Vagina (tissue), 2 donors: ENCODE measurements around the gene MRC1. TPM values are rescaled to one million over a fixed set of nuclear protein-coding genes. Genes with fewer than 3 reads are reported as not detected.

ENCODE experiments used
- DNase-seq, 2 donors: peaks; one replicate each; pipeline ENCODE4 v3.0.0-alpha.2; 2017; ENCODE audit errors: extremely low spot score in 2 of 2
- H3K27ac ChIP-seq: fragments of 200-600 bp; sonication (generic); one replicate; pipeline ENCODE4 v1.5.1; 2019
- H3K27me3 ChIP-seq: fragments of 200-600 bp; sonication (generic); one replicate; pipeline ENCODE4 v1.5.1; 2019
- H3K36me3 ChIP-seq, 2 donors: fragments of 200-600 bp; sonication (generic); one replicate each; pipeline ENCODE4 v1.5.1; 2017 to 2019
- H3K4me1 ChIP-seq: fragments of 200-600 bp; sonication (generic); one replicate; pipeline ENCODE4 v1.5.1; 2019
- H3K4me3 ChIP-seq, 2 donors: fragments of 200-600 bp; sonication (generic); 1 replicate in 1 of 2; 2 replicates in 1 of 2; pipeline ENCODE4 v1.5.1; 2016 to 2019
- H3K9me3 ChIP-seq: fragments of 200-600 bp; sonication (generic); one replicate; pipeline ENCODE4 v1.5.1; 2019
- POLR2A ChIP-seq, 2 donors: fragments of 450-650 bp; IDR thresholded peaks; one replicate each; pipeline ENCODE4 v1.6.1; 2017; ENCODE audit warnings: antibody characterized with exemption in 2 of 2, mild to moderate bottlenecking in 2 of 2, moderate library complexity in 2 of 2
- POLR2AphosphoS5 ChIP-seq, 2 donors: sonication (generic); formaldehyde crosslinking; IDR thresholded peaks; one replicate each; pipeline ENCODE4 v1.9.0; 2017; ENCODE audit warnings: antibody characterized with exemption in 2 of 2, mild to moderate bottlenecking in 2 of 2, low read depth in 1 of 2; ENCODE audit not compliant: insufficient read depth in 1 of 2
- intact Hi-C: fragments of 100-400 bp; cut with DNase I; formaldehyde crosslinking; loops from one replicate; pipeline ENCODE4 v1.15.1; 2023
- total RNA-seq: library from RNA; depleted of rRNA; stranded (reverse); fragments of >200 nt; gene quantifications from one replicate; pipeline ENCODE4 v1.2.3, GENCODE V29; 2016
- TF ChIP-seq, protein P1 (sequence below), 3 experiments: fragments of 450-650 bp in 2 of 3; fragments of 200-600 bp in 1 of 3; sonication (generic) in 1 of 3; IDR thresholded peaks; one replicate each; pipeline ENCODE4 v1.5.1; 2017 to 2019; ENCODE audit warnings: antibody characterized with exemption in 3 of 3, mild to moderate bottlenecking in 2 of 3, moderate library complexity in 2 of 3

Gene MRC1
- 18.9 TPM for total RNA-seq

DNA sequence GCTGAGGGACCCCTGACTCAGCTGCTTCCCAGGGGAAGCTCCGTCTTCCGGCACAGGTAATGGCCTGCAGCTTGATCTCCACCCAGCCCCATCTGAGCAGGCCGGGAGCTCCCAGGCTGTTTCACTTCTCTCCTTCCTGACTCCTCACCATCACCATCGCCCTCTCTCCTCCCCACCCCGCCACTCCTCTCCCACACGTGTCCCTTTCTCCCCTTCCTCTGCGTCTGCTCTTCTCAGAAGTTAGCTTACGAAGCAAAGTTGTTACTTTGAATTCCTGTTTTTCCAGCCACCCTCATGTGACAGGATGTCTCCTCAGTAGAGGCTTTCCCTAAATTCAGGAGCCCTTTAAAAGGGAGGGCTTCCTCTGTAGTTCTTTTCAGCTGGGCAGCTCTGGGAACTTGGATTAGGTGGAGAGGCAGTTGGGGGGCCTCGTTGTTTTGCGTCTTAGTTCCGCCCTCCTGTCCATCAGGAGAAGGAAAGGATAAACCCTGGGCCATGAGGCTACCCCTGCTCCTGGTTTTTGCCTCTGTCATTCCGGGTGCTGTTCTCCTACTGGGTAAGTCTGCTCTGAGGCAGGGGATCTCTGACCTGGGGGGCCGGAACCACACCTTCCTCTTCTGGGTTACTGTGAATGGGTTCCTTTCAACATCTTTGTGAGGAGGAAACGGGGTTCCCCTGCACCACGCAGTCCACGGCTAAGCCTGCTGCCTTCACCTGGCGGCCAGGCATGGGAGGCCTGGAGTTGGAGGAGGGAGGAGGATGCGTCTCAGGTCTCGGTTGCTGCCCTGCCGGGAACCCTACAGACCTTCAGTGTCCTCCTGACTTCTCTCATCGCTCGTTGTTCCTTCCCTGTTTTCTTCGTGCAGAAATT is at the start of gene MRC1:
Gene MRC1, plus strand, starts transcription at position 378 of the 871 bp plus-strand sequence. Its CDS starts 118 bp downstream, at position 496.
- no peaks in the 10 kb centered on the region for H3K27me3 ChIP-seq
- no peak for DNase-seq
- no peak within 1 kb of the TSS for H3K27ac ChIP-seq
- H3K9me3 ChIP-seq: no peaks in the 10 kb centered on the region
- intact Hi-C loops: no loop called here
- no peaks in the 10 kb centered on the region for H3K4me1 ChIP-seq
- peak within 1 kb of the TSS in 1 of 2 donors; percentile 8 for H3K4me3 ChIP-seq
- TF ChIP-seq POLR2AphosphoS5 (IDR thresholded peaks at IDR 0.05; ENCODE audit: insufficient read depth in 1 of 2, low read depth in 1 of 2) (no peak), POLR2A (IDR thresholded peaks at IDR 0.05) (no peak)
- TF ChIP-seq, protein P1, sequence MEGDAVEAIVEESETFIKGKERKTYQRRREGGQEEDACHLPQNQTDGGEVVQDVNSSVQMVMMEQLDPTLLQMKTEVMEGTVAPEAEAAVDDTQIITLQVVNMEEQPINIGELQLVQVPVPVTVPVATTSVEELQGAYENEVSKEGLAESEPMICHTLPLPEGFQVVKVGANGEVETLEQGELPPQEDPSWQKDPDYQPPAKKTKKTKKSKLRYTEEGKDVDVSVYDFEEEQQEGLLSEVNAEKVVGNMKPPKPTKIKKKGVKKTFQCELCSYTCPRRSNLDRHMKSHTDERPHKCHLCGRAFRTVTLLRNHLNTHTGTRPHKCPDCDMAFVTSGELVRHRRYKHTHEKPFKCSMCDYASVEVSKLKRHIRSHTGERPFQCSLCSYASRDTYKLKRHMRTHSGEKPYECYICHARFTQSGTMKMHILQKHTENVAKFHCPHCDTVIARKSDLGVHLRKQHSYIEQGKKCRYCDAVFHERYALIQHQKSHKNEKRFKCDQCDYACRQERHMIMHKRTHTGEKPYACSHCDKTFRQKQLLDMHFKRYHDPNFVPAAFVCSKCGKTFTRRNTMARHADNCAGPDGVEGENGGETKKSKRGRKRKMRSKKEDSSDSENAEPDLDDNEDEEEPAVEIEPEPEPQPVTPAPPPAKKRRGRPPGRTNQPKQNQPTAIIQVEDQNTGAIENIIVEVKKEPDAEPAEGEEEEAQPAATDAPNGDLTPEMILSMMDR (IDR thresholded peaks at IDR 0.05): no peak
- no peaks in the 10 kb centered on the region for H3K36me3 ChIP-seq

DNA sequence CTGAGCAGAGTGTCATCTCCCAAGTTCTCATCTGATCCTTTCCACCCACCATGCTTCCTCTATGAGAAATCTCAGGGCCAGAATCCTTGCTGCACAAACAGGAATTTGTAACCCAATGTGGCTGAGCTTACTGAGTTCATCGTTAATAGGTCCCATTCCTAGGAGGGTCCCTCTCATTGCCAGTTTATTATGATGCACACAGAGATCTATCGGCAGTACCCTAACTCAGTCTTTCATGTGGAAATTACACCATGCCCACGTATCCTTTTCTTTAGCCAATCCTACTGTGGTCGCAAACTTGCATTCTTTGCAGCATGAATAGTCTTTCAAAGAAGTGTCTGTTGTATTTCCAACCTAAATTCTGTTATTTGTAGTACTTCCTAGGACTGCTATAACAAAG is 45.0 kb upstream of the MRC1 start:
- Histone ChIP-seq H3K4me1 (no peaks in the 10 kb centered on the region), H3K27ac (no peak overlapping the region), H3K27me3 (no peaks in the 10 kb centered on the region), H3K9me3 (no peaks in the 10 kb centered on the region), H3K36me3 (no peaks in the 10 kb centered on the region), H3K4me3 (no peak overlapping the region)
- no peak for DNase-seq
- intact Hi-C loops: no loop called here
- no peak for TF ChIP-seq POLR2AphosphoS5 (IDR thresholded peaks at IDR 0.05; ENCODE audit: insufficient read depth in 1 of 2, low read depth in 1 of 2)
- TF ChIP-seq, protein P1 (IDR thresholded peaks at IDR 0.05): no peak
- no peak for TF ChIP-seq POLR2A (IDR thresholded peaks at IDR 0.05)

DNA sequence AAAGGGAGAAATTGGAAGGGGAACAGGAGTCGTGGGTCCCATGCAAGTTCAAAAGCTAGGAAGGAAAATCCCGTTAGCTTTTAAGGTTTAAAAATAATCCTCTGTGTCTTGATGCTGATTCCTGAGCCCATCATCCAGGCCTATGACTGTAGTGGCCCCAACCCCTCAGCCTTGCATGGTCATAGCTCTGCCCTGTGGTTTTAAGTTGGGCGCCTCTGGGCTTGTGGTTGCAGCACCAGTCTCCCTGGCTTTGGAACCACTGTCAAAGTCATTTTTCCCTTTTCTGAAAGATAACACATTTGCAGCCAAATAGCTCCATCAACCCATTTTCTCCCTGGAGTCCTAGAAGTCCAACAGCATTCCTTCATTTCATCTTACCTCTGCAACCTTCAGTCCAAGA is 43.5 kb upstream of the MRC1 start:
- TF ChIP-seq POLR2A (IDR thresholded peaks at IDR 0.05) (no peak), POLR2AphosphoS5 (IDR thresholded peaks at IDR 0.05; ENCODE audit: insufficient read depth in 1 of 2, low read depth in 1 of 2) (no peak)
- TF ChIP-seq, protein P1 (IDR thresholded peaks at IDR 0.05): no peak
- intact Hi-C loops: no loop called here
- Histone ChIP-seq H3K4me1 (no peaks in the 10 kb centered on the region), H3K27ac (no peak overlapping the region), H3K4me3 (no peak overlapping the region), H3K9me3 (no peaks in the 10 kb centered on the region), H3K36me3 (no peaks in the 10 kb centered on the region), H3K27me3 (no peaks in the 10 kb centered on the region)
- no peak for DNase-seq

DNA sequence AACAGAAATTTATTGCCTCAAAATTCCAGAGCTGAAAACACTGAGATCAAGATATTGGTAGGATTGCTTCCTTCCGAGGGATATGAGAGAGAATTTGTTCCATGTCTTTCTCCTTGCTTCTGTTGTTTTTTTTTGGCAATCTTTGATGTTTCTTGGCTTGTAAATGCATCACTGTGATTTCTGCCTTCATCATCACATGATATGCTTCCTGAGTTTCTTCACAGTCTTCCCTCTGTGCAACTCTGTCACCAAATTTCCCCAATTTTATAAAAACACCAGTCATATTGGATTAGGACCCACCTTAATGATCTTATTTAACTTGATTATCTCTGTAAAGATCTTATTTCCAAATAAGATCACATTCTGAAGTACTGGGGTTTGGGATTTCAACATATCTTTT is 42.4 kb upstream of the MRC1 start:
- no peak overlapping the region for H3K27ac ChIP-seq
- H3K4me3 ChIP-seq: no peak overlapping the region
- H3K36me3 ChIP-seq: no peaks in the 10 kb centered on the region
- no peaks in the 10 kb centered on the region for H3K27me3 ChIP-seq
- H3K9me3 ChIP-seq: no peaks in the 10 kb centered on the region
- intact Hi-C loops: no loop called here
- no peak for DNase-seq
- TF ChIP-seq, protein P1 (IDR thresholded peaks at IDR 0.05): no peak
- no peak for TF ChIP-seq POLR2A (IDR thresholded peaks at IDR 0.05)
- no peak for TF ChIP-seq POLR2AphosphoS5 (IDR thresholded peaks at IDR 0.05; ENCODE audit: insufficient read depth in 1 of 2, low read depth in 1 of 2)
- H3K4me1 ChIP-seq: no peaks in the 10 kb centered on the region

DNA sequence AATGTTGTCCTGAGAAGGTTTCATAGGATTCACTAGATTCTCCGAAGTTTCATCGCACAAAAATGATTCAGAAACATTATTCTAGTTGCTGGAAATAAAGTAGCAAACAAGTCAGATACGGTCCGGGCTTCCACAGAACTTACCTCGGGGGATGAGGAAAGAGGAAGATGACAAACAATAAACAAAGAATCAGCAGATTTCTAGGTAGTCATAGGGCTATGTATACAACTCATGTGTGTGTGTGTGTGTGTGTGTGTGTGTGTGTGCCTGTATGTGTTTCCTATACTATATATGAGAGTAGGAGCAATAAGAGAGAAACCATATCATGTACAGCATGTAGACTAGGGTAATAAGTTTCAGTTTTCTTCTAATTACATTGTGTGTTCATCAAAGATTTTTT is 40.7 kb upstream of the MRC1 start:
- Histone ChIP-seq H3K9me3 (no peaks in the 10 kb centered on the region), H3K27ac (no peak overlapping the region), H3K27me3 (no peaks in the 10 kb centered on the region), H3K36me3 (no peaks in the 10 kb centered on the region), H3K4me3 (no peak overlapping the region), H3K4me1 (no peaks in the 10 kb centered on the region)
- TF ChIP-seq POLR2AphosphoS5 (IDR thresholded peaks at IDR 0.05; ENCODE audit: insufficient read depth in 1 of 2, low read depth in 1 of 2): no peak
- TF ChIP-seq, protein P1 (IDR thresholded peaks at IDR 0.05): no peak
- no peak for TF ChIP-seq POLR2A (IDR thresholded peaks at IDR 0.05)
- no peak for DNase-seq
- intact Hi-C loops: no loop called here
